ENCODE results near the gene DNAI2.
A peak's percentile ranks its signal among the peaks of the same experiment; 100 is the strongest.

DNA sequence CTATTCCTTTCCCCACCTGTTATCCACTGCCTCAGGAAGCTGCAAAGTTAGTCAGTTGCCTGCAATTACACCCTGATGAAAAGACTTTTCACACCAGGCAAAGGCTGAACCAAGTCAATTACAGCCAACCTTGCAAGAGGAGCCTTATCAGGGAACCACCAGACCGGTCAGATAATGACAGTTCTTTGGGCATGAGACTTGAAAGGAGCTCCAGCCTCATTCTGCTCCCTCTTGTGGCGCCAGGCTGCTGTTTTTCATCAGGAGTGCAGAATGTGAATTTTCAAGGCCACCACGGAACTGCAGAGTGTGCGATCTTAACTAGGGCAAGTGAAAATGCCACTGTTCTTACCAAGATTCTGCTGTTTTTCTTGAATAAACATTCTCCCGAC lies 22.5 kb downstream of the DNAI2 start:
- peak; percentile 22 to 77 (median 65) for TF ChIP-seq CTCF (IDR thresholded peaks at IDR 0.05)
- no peak for TF ChIP-seq POLR2A (IDR thresholded peaks at IDR 0.05)

Data from thyroid gland (tissue), 4 donors.